Measurements from ENCODE around the gene TPST1.

TPST1 gene

GRCh38 chr7:66281678-66282590 lies 76.8 kb downstream of the TPST1 start:
- in situ Hi-C loops (cut with MboI; ENCODE audit: low sequenced_read_pairs): no loop called here

DNA sequence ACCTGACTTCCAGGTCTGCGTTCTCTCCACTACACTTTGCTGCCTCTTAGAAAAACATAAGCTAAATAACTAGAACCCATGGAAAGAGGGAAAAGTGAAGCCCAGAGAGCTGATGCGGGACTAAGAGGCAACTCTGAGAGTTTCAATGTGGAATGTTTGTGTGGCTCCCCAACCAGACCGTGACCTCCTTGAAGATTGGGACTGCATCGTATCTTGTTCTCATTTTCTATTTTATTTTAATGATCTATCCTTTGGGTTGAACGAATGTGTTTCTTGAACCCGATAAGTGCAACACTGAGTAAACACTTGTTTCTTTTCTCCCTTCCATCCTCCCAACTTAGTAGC lies 77.4 kb downstream of the TPST1 start:
- in situ Hi-C loops (cut with MboI; ENCODE audit: low sequenced_read_pairs): no loop called here

DNA sequence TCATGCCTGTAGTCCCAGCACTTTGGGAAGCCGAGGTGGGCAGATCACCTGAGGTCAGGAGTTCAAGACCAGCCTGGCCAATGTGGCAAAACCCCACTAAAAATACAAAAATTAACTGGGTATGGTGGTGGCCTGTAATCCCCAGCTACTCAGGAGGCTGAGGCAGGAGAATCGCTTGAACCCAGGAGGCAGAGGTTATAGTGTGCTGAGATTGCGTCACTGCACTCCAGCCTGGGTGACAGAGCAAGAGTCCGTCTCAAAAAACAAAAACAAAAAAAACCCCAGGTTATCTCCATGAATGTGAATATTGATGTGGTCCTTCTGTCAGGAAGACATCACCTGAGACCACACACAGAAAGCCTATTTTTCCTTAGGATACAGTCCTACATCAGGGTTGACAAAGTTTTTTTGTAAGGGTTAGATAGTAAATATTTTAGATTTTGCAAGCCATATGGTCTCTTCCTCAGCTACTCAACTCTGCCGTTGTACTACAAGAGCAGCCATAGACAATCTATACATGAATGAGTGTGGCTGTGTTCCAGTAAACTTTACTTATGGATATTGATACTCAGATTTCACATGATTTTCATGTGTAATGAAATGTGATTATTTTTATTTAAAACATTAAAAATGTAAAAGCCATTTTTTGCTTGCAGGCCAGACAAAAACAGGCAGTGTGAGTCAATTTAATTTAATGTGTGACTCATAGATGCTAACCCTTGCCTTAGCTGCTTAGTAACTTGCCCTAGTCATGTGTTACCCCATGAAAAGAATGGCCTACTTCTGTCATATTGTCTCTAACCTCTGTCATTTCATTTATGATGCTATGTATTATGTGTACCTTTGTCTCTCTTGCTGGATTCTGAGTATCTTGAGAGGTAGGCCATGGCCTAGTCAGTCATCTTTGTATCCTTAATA lies 78.1 kb downstream of the TPST1 start:
- in situ Hi-C loops (cut with MboI; ENCODE audit: low sequenced_read_pairs): no loop called here

DNA sequence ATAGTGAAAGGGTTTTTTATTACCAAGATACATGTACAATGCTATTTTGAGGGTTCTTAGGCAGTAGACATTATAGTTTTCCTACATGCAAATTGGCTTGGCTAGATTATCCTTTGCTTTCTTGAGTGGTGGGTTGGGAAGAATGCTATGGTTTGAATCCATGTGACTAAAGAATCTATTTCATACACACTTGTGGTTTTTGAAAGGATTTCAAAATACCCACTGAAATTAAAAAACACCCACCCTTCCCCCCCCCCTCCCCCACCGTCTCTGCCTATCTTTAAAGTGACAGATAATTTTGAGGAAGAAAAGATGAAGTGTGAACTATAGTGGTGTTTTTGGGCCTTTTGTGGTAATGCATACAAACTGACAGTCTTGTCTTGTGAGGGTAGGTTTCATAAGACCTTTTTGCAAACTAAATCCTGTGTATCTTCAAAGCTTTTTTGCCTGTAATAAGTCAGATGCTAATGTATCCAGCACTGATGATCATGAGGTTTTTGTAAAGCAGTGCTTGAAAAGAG lies 90.9 kb downstream of the TPST1 start:
- in situ Hi-C loops (cut with MboI; ENCODE audit: low sequenced_read_pairs): no loop called here

DNA sequence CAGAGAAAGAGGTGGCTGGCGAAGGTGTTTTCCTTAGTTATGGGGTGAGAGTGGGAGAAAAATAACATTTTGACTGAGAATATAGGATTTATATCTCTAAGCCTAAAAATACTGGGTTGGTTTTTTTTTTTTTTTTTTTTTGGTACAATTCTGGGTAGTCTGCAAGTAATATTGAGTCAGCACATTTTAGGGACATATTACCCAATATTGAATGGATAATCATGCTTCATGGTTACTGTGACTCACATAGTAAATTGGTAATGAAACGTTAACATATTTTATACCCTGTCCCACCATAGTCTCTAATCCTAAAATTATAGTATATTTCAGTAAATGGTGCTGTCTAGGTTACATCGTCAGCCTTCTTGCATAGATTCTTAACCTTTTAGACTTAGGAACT lies 91.4 kb downstream of the TPST1 start:
- in situ Hi-C loops (cut with MboI; ENCODE audit: low sequenced_read_pairs): no loop called here

DNA sequence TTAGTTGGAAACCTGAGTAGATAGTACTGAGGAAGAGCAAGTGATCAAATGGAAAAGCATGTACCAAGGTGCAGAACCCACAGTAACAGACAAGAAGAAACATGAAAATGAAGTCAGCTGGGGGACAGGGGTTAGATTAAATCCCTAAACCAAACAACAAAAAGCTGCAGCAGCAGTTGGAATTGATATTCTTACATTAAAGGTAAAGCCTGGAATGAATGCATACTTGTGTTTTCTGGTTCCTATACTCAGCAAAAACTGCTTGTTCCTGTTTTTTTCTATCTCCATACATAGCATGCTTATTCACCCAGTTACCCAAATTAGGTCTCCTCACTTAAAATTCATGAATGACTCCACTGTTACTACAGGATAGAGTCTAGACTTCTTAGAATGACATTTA lies 92.4 kb downstream of the TPST1 start:
- in situ Hi-C loops (cut with MboI; ENCODE audit: low sequenced_read_pairs): no loop called here

GRCh38 chr7:66301249-66301648 lies 96.1 kb downstream of the TPST1 start:
- in situ Hi-C loops (cut with MboI; ENCODE audit: low sequenced_read_pairs): no loop called here

DNA sequence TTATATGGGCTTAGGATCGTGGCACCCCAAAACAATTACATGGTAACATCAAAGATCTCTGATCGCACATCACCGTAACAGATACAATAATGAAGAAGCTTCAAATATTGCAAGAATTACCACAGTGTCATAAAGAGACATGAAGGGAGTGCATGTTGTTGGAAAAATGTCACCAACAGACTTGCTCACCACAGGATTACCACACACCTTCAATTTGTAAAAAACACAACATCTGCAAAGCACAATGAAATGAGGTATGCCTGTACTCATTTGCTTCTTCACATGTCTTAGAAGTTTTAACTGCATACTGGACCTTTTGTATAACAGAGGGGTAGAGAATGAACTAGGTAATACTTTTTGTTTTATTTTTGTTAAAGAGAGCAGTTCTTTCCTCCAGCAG lies 96.6 kb downstream of the TPST1 start:
- in situ Hi-C loops (cut with MboI; ENCODE audit: low sequenced_read_pairs): no loop called here

DNA sequence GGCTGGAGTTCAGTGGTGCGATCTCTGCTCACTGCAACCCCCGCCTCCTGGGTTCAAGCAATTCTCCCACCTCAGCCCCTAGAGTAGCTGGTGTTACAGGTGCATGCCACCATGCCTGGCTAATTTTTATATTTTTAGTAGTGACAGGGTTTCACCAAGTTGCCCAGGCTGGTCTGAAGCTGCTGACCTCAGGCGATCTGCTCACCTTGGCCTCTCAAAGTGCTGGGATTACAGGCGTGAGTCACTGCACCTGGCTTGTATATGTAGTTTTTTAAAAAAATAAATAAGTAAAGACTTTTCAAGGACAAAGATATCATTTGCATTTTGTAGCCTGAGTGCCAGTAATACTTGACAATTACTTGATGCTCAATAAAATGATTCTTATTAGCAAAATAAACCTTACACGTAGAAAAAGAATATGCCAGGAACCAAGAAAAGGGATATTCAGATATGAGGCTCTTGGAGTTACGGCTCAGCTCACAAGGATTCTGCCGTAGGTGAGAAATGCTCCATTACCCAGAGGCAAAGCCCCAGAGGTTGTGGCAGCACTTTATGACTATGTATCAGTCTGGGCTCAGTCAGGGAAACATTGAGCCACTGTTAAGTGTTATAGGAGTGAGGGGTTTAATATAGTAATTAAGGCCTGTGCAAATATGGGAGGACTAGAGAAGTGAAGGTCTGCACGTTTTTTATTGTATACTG lies 98.5 kb downstream of the TPST1 start:
- in situ Hi-C loops (cut with MboI; ENCODE audit: low sequenced_read_pairs): no loop called here

DNA sequence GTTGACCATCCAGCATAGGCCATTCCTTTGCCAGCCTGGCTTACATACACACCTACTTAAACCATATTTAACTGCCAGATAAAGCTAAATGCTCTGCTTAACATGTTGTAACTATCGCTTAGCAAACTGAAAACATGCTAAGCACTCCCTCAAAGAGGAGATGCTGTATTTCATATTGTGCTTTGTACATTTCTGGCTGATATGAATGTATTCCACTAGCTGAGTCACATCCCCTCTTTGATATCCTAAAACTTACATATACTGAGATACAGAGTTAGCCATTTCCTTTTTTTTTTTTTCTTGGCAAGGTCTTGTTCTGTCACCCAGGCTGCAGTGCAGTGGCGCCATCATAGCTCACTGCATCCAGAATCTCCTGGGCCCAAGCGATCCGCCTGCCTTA lies 99.4 kb downstream of the TPST1 start:
- in situ Hi-C loops (cut with MboI; ENCODE audit: low sequenced_read_pairs): no loop called here

DNA sequence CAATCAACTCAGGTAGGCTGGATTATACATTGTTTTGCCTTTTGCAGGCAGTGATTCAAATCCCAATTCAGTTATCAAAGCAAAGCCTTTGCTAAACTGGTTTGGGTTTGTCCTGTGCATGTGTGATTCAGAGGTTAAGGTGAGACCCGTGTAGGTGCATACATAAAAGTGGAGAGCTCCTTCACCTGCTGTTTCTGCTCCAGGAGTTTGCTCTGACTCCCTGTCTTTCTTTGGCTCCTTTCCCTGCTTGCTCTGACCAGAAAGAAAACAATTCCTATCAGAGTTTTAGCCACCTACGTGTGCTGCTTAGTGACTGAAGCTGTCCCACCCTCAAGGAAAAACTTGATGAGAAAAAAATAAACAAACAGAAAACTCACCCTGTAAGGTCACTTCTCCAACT lies 101.1 kb downstream of the TPST1 start:
- in situ Hi-C loops (cut with MboI; ENCODE audit: low sequenced_read_pairs): no loop called here

GRCh38 chr7:66307591-66308215 lies 102.6 kb downstream of the TPST1 start:
- in situ Hi-C loops (cut with MboI; ENCODE audit: low sequenced_read_pairs): no loop called here

DNA sequence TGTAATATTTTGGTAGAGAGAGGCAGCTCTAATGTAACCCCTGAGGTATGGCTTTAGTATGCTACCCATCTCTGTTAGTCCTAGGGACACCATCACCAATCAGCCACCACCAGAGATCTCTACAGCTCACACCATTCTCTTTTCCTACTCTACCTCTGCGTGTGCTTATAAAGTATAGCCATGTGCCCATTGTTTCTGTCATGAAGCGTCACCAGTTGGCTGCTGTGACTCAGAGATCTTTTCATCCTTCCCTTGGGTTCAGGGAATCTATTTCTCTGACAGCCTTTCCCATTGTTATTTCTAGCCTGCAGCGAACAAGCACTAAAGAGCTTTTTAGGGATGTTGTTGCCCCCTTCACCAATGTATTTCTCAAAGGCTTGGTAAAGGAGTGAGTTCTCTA lies 103.3 kb downstream of the TPST1 start:
- in situ Hi-C loops (cut with MboI; ENCODE audit: low sequenced_read_pairs): no loop called here

DNA sequence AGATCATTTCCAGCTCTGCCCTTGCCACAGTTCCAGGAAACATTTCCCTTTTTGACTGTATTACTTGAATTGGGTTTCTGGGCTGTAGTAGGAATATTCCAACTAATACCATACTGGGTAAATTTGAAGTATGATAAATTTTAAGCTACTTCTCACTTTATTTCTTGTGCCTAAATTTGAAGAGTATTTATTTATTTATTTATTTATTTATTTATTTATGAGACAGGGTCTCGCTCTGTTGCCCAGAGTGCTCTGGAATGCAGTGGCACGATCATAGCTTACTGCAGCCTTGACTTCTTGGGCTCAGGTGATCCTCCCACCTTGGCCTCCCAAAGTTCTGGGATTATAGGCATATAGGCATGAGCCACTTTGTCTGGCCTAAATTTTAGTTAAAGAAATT lies 105.5 kb downstream of the TPST1 start:
- in situ Hi-C loops (cut with MboI; ENCODE audit: low sequenced_read_pairs): no loop called here

DNA sequence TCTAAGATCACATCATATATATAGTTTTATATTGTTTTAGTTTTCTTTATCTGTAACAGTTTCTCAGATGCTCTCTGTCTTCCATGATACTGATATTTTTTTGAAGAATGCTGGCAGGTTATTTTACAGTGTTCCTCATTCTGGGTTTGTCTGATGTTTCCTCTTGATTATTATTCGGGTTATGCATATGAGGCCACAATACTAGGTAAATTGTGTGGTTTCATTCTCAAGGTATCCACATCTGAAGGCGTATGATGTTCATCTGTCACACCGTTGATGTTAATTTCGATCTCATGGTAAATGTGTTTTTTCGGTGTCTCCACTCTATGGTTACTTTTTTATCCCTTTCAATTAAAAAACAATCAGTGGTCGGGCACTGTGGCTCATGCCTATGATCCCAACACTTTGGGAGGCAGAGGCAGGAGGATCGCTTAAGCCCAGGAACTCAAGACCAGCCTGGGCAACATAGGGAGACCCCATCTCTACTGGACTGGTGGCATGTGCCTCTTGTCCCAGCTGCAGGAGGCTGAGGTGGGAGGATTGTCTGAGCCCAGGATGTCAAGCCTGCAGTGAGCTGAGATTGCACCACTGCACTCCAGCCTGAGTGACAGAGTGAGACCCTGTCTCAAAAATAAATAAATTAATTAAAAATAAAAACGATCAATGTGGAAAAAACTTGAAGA lies 108.9 kb downstream of the TPST1 start:
- in situ Hi-C loops (cut with MboI; ENCODE audit: low sequenced_read_pairs): no loop called here

DNA sequence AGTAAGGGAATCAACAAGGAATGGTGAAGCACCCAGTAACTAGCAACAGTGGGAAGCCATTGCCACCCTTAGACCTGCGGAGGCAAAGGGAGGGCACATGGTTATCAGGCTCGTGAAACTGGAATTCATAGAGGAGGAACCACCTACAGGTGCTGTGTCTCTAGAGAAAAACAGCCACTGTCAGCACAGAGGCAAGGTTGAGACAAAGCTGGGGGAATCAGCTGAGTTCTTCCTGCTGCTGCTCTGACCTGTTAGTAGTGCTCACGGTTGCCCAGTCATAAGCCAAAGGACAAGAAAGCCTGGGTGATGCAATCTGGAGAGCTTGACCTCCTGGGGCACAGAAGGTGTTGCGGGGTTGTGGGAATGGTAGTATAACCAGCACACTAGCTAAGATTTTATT lies 110.1 kb downstream of the TPST1 start:
- in situ Hi-C loops (cut with MboI; ENCODE audit: low sequenced_read_pairs): no loop called here

DNA sequence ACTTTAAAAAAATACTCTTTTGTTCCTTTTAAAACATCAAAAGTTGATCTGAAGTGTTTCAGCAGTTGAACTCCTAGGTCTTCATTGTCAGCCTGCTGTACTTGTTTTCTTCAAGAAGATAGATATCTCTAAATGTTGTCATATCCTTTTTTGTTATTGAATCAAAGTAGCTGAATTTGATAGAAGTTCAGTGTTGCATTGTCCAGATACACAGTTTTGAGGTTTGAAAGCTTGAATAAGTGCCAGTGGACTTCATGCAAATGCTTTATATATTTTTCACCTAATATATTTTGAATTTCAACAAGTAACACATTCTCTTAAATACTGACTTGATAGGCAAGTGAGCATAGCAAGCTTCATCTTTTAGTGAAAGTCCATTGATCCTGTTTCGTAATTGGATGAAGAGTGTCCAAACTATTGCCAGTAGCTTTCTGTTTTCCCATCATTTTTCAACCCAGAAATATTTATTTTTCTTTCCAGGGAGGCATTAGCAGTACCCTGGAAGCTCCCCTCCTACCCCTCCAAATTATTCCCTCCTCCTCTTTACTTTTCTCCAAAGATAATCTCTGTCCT lies 114.4 kb downstream of the TPST1 start:
- in situ Hi-C loops (cut with MboI; ENCODE audit: low sequenced_read_pairs): no loop called here

- in situ Hi-C loops (cut with MboI; ENCODE audit: low sequenced_read_pairs): no loop called here
These were observed 116.1 kb downstream of the TPST1 start for GRCh38 chr7:66321283-66321682.

GRCh38 chr7:66323114-66323796 lies 118.1 kb downstream of the TPST1 start:
- in situ Hi-C loops (cut with MboI; ENCODE audit: low sequenced_read_pairs): no loop called here
